Neural progenitor cell (in vitro differentiated cells): ENCODE measurements around the gene AGTRAP.

Experiments used
- CTCF ChIP-seq: fragments of 200-600 bp; sonication (generic); IDR thresholded peaks from 2 replicates; pipeline ENCODE4 v1.5.1; 2017; ENCODE audit warnings: antibody characterized with exemption, mild to moderate bottlenecking
- EZH2phosphoT487 ChIP-seq: fragments of 200-600 bp; sonication (generic); IDR thresholded peaks from 2 replicates; pipeline ENCODE4 v1.6.1; 2017; ENCODE audit warnings: antibody characterized with exemption

GRCh38 chr1:11761285-11761684 is 25.3 kb downstream of the AGTRAP start:
- TF ChIP-seq CTCF (no peak), EZH2phosphoT487 (no peak)
